ENCODE results near the gene FEN1. TPM values are rescaled to one million over a fixed set of nuclear protein-coding genes. Genes with fewer than 3 reads are reported as not detected.

Gene FEN1, protein sequence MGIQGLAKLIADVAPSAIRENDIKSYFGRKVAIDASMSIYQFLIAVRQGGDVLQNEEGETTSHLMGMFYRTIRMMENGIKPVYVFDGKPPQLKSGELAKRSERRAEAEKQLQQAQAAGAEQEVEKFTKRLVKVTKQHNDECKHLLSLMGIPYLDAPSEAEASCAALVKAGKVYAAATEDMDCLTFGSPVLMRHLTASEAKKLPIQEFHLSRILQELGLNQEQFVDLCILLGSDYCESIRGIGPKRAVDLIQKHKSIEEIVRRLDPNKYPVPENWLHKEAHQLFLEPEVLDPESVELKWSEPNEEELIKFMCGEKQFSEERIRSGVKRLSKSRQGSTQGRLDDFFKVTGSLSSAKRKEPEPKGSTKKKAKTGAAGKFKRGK
- total RNA-seq: 5.4 TPM
- long read RNA-seq, transcript FEN1-201 (2 exons, 2,296 nt): major isoform, 9 of 14 reads
- long read RNA-seq, partial matches to known transcripts: 5 of 14 reads
- long read RNA-seq, other reads (novel, unspliced or antisense): 0 of 14 reads

DNA sequence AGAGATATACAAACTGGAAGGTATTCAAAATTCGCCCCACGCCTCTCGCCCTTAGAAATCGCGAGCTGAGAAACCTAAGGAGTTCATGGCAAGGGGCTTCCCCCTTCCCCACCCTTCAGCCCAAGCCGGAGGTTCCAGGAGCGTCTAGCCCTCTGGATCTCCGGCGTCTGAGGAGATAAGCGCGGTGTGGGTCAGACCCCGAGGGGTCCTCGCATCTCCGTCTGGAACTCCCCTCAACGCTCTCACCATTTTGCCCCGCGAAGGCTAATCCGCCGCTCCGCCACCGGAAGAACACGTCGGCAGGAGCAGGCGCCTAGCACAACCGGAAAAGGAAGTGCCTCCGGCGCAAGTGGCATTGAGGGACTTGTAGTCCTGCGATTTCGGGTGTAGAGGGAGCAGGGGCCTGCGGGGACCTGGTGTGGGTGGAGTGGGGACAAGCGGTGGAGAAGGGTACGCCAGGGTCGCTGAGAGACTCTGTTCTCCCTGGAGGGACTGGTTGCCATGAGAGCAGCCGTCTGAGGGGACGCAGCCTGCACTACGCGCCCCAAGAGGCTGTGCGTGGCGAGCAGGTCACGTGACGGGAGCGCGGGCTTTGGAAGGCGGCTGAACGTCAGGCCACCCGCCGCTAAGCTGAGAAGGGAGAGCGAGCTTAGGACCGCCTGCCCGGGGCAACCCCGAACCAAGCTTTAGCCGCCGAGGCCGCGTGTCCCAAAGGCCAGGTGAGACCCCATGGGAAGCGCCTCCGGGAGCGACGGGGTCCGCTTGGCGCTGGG lies at the start of gene FEN1, which contains the start of gene TMEM258:
FEN1 (plus strand) TSS at position 602 of the 773 bp plus-strand sequence. CDS start 2,451 bp downstream, outside the sequence.
TMEM258 (minus strand) TSS at position 290 of the 773 bp plus-strand sequence; CDS start at position 249, 41 bp downstream.
- intact Hi-C loops (cut with DNase I): no loop called here

GRCh38 chr11:61743486-61744095 lies 49.1 kb upstream of the FEN1 start:
- ATAC-seq (no peak), DNase-seq (no peak)
- intact Hi-C loops (cut with DNase I): no loop called here

More for the DNA sequence above, at the start of gene FEN1, which contains the start of gene TMEM258:
- DNase-seq: peak; percentile 95
- H3K4me3 ChIP-seq: peak within 1 kb of the TSS; percentile 96
- TF ChIP-seq CTCF (IDR thresholded peaks at IDR 0.05): no peak
- peaks cover 44% of the 10 kb centered on the region for H3K36me3 ChIP-seq
- H3K27me3 ChIP-seq (ENCODE audit: low read depth): no peaks in the 10 kb centered on the region
- H3K4me1 ChIP-seq: peaks cover 24% of the 10 kb centered on the region
- H3K27ac ChIP-seq: peak within 1 kb of the TSS; percentile 98
- peak; percentile 93 to 94 for ATAC-seq
- H3K9me3 ChIP-seq: no peaks in the 10 kb centered on the region

DNA sequence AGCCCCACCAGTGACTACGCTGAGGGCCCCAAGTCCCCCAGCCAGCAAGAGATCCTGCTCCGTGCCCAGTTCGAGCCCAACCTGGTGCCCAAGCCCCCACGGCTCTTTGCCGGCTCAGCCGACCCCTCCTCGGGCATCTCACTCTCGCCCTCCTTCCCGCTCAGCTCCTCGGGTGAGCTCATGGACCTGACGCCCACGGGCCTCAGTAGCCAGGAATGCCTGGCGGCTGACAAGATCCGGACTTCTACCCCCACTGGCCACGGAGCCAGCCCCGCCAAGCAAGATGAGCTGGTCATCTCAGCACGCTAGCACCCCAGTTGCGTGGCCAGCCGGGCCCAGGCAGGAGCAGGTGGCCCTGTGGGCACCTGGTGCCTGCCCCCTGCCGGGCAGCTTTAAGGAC lies 48.5 kb upstream of the FEN1 start:
- intact Hi-C loops (cut with DNase I): no loop called here

More at GRCh38 chr11:61743486-61744095, 49.1 kb upstream of the FEN1 start:
- Histone ChIP-seq H3K27me3 (ENCODE audit: low read depth) (no peaks in the 10 kb centered on the region), H3K4me1 (peaks cover 7% of the 10 kb centered on the region), H3K27ac (no peak overlapping the region), H3K9me3 (no peaks in the 10 kb centered on the region), H3K4me3 (no peak overlapping the region), H3K36me3 (peaks cover 4% of the 10 kb centered on the region)
- no peak for TF ChIP-seq CTCF (IDR thresholded peaks at IDR 0.05)

GRCh38 chr11:61744609-61745156 lies 48.0 kb upstream of the FEN1 start:
- H3K36me3 ChIP-seq: peaks cover 4% of the 10 kb centered on the region
- H3K4me1 ChIP-seq: peaks cover 7% of the 10 kb centered on the region
- no peaks in the 10 kb centered on the region for H3K9me3 ChIP-seq
- intact Hi-C loops (cut with DNase I): no loop called here
- H3K27ac ChIP-seq: no peak overlapping the region
- DNase-seq (no peak), ATAC-seq (no peak)
- H3K27me3 ChIP-seq (ENCODE audit: low read depth): peaks cover 8% of the 10 kb centered on the region
- H3K4me3 ChIP-seq: no peak overlapping the region
- no peak for TF ChIP-seq CTCF (IDR thresholded peaks at IDR 0.05)

More for the DNA sequence above, 48.5 kb upstream of the FEN1 start:
- Histone ChIP-seq H3K4me1 (peaks cover 7% of the 10 kb centered on the region), H3K27me3 (ENCODE audit: low read depth) (peaks cover 6% of the 10 kb centered on the region), H3K9me3 (no peaks in the 10 kb centered on the region), H3K4me3 (no peak overlapping the region), H3K36me3 (peaks cover 4% of the 10 kb centered on the region), H3K27ac (no peak overlapping the region)
- ATAC-seq (no peak), DNase-seq (no peak)
- no peak for TF ChIP-seq CTCF (IDR thresholded peaks at IDR 0.05)

Measured in lower lobe of right lung (tissue), 2 donors.